Type B pancreatic cell (in vitro differentiated cells): Measurements from ENCODE around the gene ZC3H12D. TPM values are rescaled to one million over a fixed set of nuclear protein-coding genes. Genes with fewer than 3 reads are reported as not detected.

ENCODE experiments used
- DNase-seq: peaks from one replicate; pipeline ENCODE4 v3.0.0; 2021; ENCODE audit warnings: mixed read lengths; ENCODE audit not compliant: unreplicated experiment; ENCODE audit errors: extremely low spot score
- H3K27ac Mint-ChIP-seq: 2 replicates; pipeline ENCODE4 v1.8.0; 2021; ENCODE audit warnings: mild to moderate bottlenecking, mixed read lengths
- H3K27me3 Mint-ChIP-seq: 2 replicates; pipeline ENCODE4 v1.8.0; 2021; ENCODE audit warnings: mixed read lengths
- H3K36me3 Mint-ChIP-seq: 2 replicates; pipeline ENCODE4 v1.8.0; 2021; ENCODE audit warnings: mixed read lengths
- H3K4me1 Mint-ChIP-seq: one replicate; pipeline ENCODE4 v1.8.0; 2021; ENCODE audit warnings: mixed read lengths; ENCODE audit not compliant: unreplicated experiment
- H3K4me3 Mint-ChIP-seq: 2 replicates; pipeline ENCODE4 v1.8.0; 2021; ENCODE audit warnings: mild to moderate bottlenecking, mixed read lengths
- H3K9me3 Mint-ChIP-seq: 2 replicates; pipeline ENCODE4 v1.8.0; 2021; ENCODE audit warnings: mixed read lengths
- CTCF ChIP-seq: fragments of 200-600 bp; sonication (generic); conservative IDR thresholded peaks from 2 replicates; pipeline ENCODE4 v1.5.0; 2021; ENCODE audit warnings: antibody characterized with exemption, mild to moderate bottlenecking
- total RNA-seq: library from RNA; stranded (reverse); gene quantifications from 2 replicates; pipeline ENCODE4 v1.2.1, GENCODE V29; 2021; ENCODE audit warnings: low replicate concordance

Gene ZC3H12D
- total RNA-seq, 1 donor from 2014 or later = 0.58 TPM

DNA sequence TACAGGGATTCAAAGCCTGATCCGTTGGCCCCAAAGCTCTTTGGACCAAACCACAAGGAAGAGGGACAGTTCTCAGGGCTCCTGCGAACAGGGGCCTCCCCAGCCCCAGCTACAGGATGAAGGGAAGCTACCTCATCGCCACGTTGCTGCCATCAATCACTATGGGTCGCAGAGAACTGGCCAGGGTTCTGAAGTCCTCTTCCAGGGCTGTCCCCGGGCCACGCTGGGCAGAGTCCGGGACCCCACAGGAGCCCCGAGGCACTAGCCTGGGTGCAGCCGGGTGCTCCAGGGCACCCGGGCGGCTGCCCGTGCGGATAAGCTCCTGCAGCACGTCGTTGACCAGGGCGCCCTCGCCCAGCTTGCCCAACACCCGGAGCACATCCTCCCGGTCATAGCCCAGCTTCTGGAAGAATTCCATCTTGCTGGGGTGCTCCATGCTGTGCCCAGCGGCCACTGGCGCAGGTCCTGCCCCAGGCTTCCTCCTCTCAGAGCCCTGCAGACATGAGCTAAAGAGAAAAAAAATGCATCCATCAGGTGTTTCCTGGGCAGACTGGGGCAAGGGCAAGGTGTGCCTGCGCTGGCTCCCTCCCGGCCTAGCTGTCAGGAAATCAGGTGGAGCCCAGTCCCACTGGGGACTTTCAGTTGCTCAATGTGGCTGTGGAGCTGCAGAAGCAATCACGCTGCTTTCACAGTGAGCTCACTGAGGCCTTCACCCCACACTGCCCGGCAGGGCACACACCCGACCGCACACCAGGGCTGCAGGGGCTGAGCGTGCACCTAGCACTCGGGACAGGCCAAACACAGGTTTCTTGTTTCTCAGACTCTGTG is 10.5 kb downstream of the ZC3H12D start:
- no peak overlapping the region for H3K27ac Mint-ChIP-seq
- no peaks in the 10 kb centered on the region for H3K36me3 Mint-ChIP-seq
- H3K4me1 Mint-ChIP-seq = peaks cover 5% of the 10 kb centered on the region
- no peaks in the 10 kb centered on the region for H3K27me3 Mint-ChIP-seq
- H3K9me3 Mint-ChIP-seq = no peaks in the 10 kb centered on the region
- no peak overlapping the region for H3K4me3 Mint-ChIP-seq
- no peak for TF ChIP-seq CTCF
- no peak for DNase-seq

DNA sequence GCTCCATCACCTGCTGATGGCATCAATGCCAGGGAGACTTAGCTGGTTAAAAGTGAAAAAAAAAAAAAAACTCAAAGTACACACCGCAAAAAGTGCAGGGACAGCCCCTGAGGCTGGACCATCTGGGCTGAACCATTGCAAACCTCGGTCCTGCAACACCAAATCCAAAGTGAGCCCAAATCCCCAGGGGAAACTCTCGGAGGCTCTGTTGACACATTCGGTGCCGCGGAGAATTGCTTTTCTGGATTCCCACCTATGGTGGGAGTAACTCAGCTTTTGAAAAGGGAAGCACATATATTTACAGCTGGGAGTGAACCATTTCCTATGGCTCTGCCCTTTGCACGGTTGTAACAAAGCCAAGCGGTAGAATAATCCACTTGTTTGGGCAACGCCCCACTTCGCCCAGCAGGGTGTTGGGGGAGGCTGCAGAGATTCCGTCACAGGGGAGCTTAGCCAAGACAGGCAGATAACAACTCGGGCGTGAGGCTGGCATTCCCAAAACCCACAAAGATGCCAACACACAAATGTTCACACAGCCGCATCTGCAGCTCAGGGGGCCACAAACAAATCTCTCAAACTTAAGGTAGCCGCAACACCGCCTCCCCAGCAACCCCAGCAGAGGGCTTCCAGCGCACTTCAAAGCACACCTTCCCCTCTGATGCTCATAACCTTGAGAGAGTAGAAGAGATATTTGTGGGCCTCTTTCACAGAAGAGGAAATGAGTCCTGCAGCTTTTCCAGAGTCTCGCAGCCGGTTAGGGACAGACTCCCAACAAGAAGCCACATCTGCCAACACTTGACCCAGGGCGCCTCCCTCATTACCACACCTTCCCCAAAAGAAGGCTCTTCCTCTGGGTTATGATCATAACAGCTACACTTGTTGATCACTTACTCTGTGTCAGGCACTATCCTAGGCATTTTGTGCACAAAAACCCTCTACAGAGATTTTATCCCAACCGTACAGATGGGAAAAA is 11.4 kb downstream of the ZC3H12D start:
- H3K4me3 Mint-ChIP-seq = no peak overlapping the region
- no peak overlapping the region for H3K27ac Mint-ChIP-seq
- peaks cover 5% of the 10 kb centered on the region for H3K4me1 Mint-ChIP-seq
- H3K36me3 Mint-ChIP-seq = no peaks in the 10 kb centered on the region
- peak; percentile 24 for TF ChIP-seq CTCF
- DNase-seq = no peak
- H3K9me3 Mint-ChIP-seq = no peaks in the 10 kb centered on the region
- H3K27me3 Mint-ChIP-seq = peaks cover 1% of the 10 kb centered on the region

DNA sequence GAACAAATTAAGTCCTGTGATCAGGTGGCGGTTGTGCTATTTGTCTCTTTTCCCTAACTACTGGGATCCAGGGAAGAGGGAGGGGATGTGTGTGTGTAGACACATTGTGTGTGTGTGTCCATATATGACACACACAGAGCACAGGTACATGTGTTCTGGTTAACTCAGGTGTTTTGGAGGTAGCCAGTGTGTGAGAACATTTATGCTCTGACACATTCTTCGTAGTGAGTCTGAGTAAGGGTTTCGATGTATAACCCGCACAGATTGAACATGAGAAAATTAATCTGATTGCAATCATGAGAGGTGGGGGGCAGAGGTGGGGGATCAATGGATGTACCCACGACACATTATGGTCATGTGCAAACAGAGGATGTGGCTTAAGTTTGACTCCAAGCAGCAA is 12.6 kb downstream of the ZC3H12D start:
- H3K9me3 Mint-ChIP-seq = no peaks in the 10 kb centered on the region
- peaks cover 5% of the 10 kb centered on the region for H3K4me1 Mint-ChIP-seq
- no peak overlapping the region for H3K27ac Mint-ChIP-seq
- no peak overlapping the region for H3K4me3 Mint-ChIP-seq
- no peak for TF ChIP-seq CTCF
- H3K27me3 Mint-ChIP-seq = peaks cover 4% of the 10 kb centered on the region
- no peak for DNase-seq
- no peaks in the 10 kb centered on the region for H3K36me3 Mint-ChIP-seq

GRCh38 chr6:149471801-149472200 is 13.0 kb downstream of the ZC3H12D start:
- TF ChIP-seq CTCF = no peak
- Mint-ChIP-seq H3K27ac (no peak overlapping the region), H3K4me1 (peaks cover 5% of the 10 kb centered on the region), H3K36me3 (no peaks in the 10 kb centered on the region), H3K9me3 (no peaks in the 10 kb centered on the region), H3K27me3 (peaks cover 4% of the 10 kb centered on the region), H3K4me3 (no peak overlapping the region)
- no peak for DNase-seq

GRCh38 chr6:149470948-149471347 is 13.9 kb downstream of the ZC3H12D start:
- H3K4me1 Mint-ChIP-seq = peaks cover 5% of the 10 kb centered on the region
- H3K27ac Mint-ChIP-seq = no peak overlapping the region
- H3K4me3 Mint-ChIP-seq = no peak overlapping the region
- no peak for DNase-seq
- no peaks in the 10 kb centered on the region for H3K9me3 Mint-ChIP-seq
- no peak for TF ChIP-seq CTCF
- peaks cover 4% of the 10 kb centered on the region for H3K27me3 Mint-ChIP-seq
- no peaks in the 10 kb centered on the region for H3K36me3 Mint-ChIP-seq
